Measurements from ENCODE around the gene HNRNPF.

DNA sequence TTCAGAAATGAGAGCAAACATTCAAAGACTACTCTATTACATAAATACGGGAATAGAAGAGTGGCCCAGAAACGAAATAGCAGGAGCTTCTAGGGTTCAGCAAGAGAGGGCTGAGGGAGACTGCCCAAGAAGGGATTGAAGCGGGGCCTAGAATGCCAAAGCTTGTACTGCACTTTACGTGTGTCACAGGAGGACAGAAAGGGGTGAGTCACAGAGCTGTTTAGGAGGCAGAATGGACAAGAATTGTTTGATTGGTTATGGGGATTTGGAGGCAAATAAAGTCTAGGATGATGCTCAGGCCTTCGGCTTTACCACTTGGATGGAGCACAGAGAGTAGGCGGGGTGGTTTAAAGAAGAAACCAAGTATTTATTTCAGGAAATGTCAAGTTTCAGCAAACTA is 48.9 kb downstream of the HNRNPF start:
- TF ChIP-seq, protein P1, sequence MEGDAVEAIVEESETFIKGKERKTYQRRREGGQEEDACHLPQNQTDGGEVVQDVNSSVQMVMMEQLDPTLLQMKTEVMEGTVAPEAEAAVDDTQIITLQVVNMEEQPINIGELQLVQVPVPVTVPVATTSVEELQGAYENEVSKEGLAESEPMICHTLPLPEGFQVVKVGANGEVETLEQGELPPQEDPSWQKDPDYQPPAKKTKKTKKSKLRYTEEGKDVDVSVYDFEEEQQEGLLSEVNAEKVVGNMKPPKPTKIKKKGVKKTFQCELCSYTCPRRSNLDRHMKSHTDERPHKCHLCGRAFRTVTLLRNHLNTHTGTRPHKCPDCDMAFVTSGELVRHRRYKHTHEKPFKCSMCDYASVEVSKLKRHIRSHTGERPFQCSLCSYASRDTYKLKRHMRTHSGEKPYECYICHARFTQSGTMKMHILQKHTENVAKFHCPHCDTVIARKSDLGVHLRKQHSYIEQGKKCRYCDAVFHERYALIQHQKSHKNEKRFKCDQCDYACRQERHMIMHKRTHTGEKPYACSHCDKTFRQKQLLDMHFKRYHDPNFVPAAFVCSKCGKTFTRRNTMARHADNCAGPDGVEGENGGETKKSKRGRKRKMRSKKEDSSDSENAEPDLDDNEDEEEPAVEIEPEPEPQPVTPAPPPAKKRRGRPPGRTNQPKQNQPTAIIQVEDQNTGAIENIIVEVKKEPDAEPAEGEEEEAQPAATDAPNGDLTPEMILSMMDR (IDR thresholded peaks at IDR 0.05) = no peak
- TF ChIP-seq TCF7 (CRISPR knock-in tag; IDR thresholded peaks at IDR 0.05; ENCODE audit: low read depth) = no peak
- TF ChIP-seq, protein P2, sequence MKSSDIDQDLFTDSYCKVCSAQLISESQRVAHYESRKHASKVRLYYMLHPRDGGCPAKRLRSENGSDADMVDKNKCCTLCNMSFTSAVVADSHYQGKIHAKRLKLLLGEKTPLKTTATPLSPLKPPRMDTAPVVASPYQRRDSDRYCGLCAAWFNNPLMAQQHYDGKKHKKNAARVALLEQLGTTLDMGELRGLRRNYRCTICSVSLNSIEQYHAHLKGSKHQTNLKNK (CRISPR knock-in tag; IDR thresholded peaks at IDR 0.05) = no peak
- TF ChIP-seq GABPB1 (CRISPR knock-in tag; IDR thresholded peaks at IDR 0.05) = no peak
- TF ChIP-seq, protein P3, sequence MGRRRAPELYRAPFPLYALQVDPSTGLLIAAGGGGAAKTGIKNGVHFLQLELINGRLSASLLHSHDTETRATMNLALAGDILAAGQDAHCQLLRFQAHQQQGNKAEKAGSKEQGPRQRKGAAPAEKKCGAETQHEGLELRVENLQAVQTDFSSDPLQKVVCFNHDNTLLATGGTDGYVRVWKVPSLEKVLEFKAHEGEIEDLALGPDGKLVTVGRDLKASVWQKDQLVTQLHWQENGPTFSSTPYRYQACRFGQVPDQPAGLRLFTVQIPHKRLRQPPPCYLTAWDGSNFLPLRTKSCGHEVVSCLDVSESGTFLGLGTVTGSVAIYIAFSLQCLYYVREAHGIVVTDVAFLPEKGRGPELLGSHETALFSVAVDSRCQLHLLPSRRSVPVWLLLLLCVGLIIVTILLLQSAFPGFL (CRISPR knock-in tag; IDR thresholded peaks at IDR 0.05; ENCODE audit: borderline replicate concordance) = no peak
- TF ChIP-seq NFYB (CRISPR knock-in tag; conservative IDR thresholded peaks at IDR 0.05; ENCODE audit: low read depth) = no peak
- TF ChIP-seq ZNF232 (CRISPR knock-in tag; IDR thresholded peaks at IDR 0.05) = no peak
- TF ChIP-seq, protein P4, sequence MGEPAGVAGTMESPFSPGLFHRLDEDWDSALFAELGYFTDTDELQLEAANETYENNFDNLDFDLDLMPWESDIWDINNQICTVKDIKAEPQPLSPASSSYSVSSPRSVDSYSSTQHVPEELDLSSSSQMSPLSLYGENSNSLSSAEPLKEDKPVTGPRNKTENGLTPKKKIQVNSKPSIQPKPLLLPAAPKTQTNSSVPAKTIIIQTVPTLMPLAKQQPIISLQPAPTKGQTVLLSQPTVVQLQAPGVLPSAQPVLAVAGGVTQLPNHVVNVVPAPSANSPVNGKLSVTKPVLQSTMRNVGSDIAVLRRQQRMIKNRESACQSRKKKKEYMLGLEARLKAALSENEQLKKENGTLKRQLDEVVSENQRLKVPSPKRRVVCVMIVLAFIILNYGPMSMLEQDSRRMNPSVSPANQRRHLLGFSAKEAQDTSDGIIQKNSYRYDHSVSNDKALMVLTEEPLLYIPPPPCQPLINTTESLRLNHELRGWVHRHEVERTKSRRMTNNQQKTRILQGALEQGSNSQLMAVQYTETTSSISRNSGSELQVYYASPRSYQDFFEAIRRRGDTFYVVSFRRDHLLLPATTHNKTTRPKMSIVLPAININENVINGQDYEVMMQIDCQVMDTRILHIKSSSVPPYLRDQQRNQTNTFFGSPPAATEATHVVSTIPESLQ (CRISPR knock-in tag; IDR thresholded peaks at IDR 0.05) = no peak
- TF ChIP-seq PRRX2 (CRISPR knock-in tag; IDR thresholded peaks at IDR 0.05) = no peak
- TF ChIP-seq, protein P5, sequence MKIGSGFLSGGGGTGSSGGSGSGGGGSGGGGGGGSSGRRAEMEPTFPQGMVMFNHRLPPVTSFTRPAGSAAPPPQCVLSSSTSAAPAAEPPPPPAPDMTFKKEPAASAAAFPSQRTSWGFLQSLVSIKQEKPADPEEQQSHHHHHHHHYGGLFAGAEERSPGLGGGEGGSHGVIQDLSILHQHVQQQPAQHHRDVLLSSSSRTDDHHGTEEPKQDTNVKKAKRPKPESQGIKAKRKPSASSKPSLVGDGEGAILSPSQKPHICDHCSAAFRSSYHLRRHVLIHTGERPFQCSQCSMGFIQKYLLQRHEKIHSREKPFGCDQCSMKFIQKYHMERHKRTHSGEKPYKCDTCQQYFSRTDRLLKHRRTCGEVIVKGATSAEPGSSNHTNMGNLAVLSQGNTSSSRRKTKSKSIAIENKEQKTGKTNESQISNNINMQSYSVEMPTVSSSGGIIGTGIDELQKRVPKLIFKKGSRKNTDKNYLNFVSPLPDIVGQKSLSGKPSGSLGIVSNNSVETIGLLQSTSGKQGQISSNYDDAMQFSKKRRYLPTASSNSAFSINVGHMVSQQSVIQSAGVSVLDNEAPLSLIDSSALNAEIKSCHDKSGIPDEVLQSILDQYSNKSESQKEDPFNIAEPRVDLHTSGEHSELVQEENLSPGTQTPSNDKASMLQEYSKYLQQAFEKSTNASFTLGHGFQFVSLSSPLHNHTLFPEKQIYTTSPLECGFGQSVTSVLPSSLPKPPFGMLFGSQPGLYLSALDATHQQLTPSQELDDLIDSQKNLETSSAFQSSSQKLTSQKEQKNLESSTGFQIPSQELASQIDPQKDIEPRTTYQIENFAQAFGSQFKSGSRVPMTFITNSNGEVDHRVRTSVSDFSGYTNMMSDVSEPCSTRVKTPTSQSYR (CRISPR knock-in tag; IDR thresholded peaks at IDR 0.05) = no peak
